ENCODE measurements around the gene DDRGK1.
A peak's percentile ranks its signal among the peaks of the same experiment; 100 is the strongest.

The DDRGK1 gene

GRCh38 chr20:3168079-3168828, 36.2 kb downstream of the DDRGK1 start:
- WGBS = 6% methylated on average over 37 of the region's 39 CpGs
- Histone ChIP-seq H3K27me3 (ENCODE audit: insufficient read depth, low read length) (peaks cover 26% of the 10 kb centered on the region), H3K4me1 (ENCODE audit: insufficient read depth, low read length) (peaks cover 18% of the 10 kb centered on the region), H3K36me3 (ENCODE audit: insufficient read depth, low read length) (0 out of 2 replicates have a peak, but pooled peaks cover 3% of the 10 kb centered on the region), H3K27ac (ENCODE audit: low read depth, low read length) (peak overlapping the region; percentile 45), H3K4me3 (ENCODE audit: low read length) (peak overlapping the region; percentile 48), H3K9ac (ENCODE audit: low read depth, low read length) (peak overlapping the region; percentile 64), H3K9me3 (ENCODE audit: insufficient read depth, low read depth, low read length) (no peaks in the 10 kb centered on the region)

DNA sequence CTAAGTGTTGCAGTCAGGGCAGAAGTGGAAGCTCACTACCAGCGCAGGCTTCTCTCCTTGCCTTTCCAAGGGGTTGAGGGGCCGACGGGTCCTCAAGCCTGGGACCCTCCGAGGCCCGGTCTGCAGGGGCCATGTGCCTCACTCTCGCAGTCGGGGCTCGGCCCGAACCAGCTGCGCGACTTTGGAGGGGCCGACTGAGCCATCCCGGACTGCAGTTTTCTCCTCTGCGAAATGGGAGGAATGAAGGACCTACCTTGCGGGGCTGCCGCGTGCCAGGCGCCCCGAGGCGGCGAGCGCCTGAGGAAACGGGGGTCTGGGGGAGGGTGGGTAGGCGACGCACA, 36.8 kb downstream of the DDRGK1 start:
- WGBS = 39% methylated on average over 25 of the region's 25 CpGs
- H3K27me3 ChIP-seq (ENCODE audit: insufficient read depth, low read length) = peaks cover 26% of the 10 kb centered on the region
- H3K4me1 ChIP-seq (ENCODE audit: insufficient read depth, low read length) = peaks cover 17% of the 10 kb centered on the region
- no peak overlapping the region for H3K27ac ChIP-seq (ENCODE audit: low read depth, low read length)
- H3K4me3 ChIP-seq (ENCODE audit: low read length) = peak overlapping the region; percentile 48
- H3K9ac ChIP-seq (ENCODE audit: low read depth, low read length) = peak overlapping the region; percentile 64
- no peaks in the 10 kb centered on the region for H3K9me3 ChIP-seq (ENCODE audit: insufficient read depth, low read depth, low read length)
- H3K36me3 ChIP-seq (ENCODE audit: insufficient read depth, low read length) = 0 out of 2 replicates have a peak, but pooled peaks cover 3% of the 10 kb centered on the region

GRCh38 chr20:3166913-3167342, 37.6 kb downstream of the DDRGK1 start:
- 95% methylated on average over 16 of the region's 16 CpGs for WGBS
- H3K27me3 ChIP-seq (ENCODE audit: insufficient read depth, low read length) = peaks cover 20% of the 10 kb centered on the region
- H3K9me3 ChIP-seq (ENCODE audit: insufficient read depth, low read depth, low read length) = no peaks in the 10 kb centered on the region
- 0 out of 2 replicates have a peak, but pooled peaks cover 3% of the 10 kb centered on the region for H3K36me3 ChIP-seq (ENCODE audit: insufficient read depth, low read length)
- H3K4me1 ChIP-seq (ENCODE audit: insufficient read depth, low read length) = peaks cover 9% of the 10 kb centered on the region
- no peak overlapping the region for H3K27ac ChIP-seq (ENCODE audit: low read depth, low read length)
- no peak overlapping the region for H3K4me3 ChIP-seq (ENCODE audit: low read length)
- no peak overlapping the region for H3K9ac ChIP-seq (ENCODE audit: low read depth, low read length)

DNA sequence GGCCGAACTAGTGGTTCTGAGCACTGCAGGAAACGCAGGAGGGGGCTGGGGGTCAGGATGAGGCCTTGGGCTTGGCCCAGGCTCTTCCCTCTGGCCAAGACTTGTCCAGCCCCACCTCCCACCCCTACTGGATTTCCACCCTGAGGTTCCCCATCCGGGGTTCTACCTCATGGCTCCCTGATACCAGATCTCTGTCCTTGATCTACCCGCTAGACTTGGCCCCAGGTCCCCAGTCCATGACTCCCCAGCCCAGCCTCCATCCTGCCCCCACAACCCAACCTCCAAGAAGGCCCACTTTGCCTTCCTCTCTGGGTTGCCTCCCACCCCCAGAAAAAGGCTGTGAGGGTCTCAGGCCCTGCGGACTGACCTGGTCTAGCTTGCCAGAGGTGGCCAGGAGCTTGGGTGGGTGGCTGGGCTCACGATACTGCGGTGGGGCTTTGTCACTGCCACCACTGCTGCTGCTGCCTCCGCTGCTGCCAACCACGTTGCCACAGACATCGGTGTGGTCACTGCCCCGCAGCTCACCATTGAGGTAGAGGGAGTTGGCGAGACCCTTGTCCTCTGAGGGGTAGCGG, 38.1 kb downstream of the DDRGK1 start:
- 0 out of 2 replicates have a peak, but pooled peaks cover 3% of the 10 kb centered on the region for H3K36me3 ChIP-seq (ENCODE audit: insufficient read depth, low read length)

GRCh38 chr20:3165473-3166337, 38.8 kb downstream of the DDRGK1 start:
- Histone ChIP-seq H3K27me3 (ENCODE audit: insufficient read depth, low read length) (peaks cover 17% of the 10 kb centered on the region), H3K9ac (ENCODE audit: low read depth, low read length) (no peak overlapping the region), H3K36me3 (ENCODE audit: insufficient read depth, low read length) (0 out of 2 replicates have a peak, but pooled peaks cover 3% of the 10 kb centered on the region), H3K4me3 (ENCODE audit: low read length) (no peak overlapping the region), H3K4me1 (ENCODE audit: insufficient read depth, low read length) (peaks cover 5% of the 10 kb centered on the region), H3K27ac (ENCODE audit: low read depth, low read length) (no peak overlapping the region), H3K9me3 (ENCODE audit: insufficient read depth, low read depth, low read length) (no peaks in the 10 kb centered on the region)
- 94% methylated on average over 45 of the region's 45 CpGs for WGBS

More for the DNA sequence above, 38.1 kb downstream of the DDRGK1 start:
- peaks cover 17% of the 10 kb centered on the region for H3K27me3 ChIP-seq (ENCODE audit: insufficient read depth, low read length)
- 95% methylated on average over 13 of the region's 13 CpGs for WGBS
- no peak overlapping the region for H3K27ac ChIP-seq (ENCODE audit: low read depth, low read length)
- H3K4me1 ChIP-seq (ENCODE audit: insufficient read depth, low read length) = peaks cover 5% of the 10 kb centered on the region
- H3K9me3 ChIP-seq (ENCODE audit: insufficient read depth, low read depth, low read length) = no peaks in the 10 kb centered on the region
- no peak overlapping the region for H3K4me3 ChIP-seq (ENCODE audit: low read length)
- no peak overlapping the region for H3K9ac ChIP-seq (ENCODE audit: low read depth, low read length)

GRCh38 chr20:3164763-3165410, 39.6 kb downstream of the DDRGK1 start:
- Histone ChIP-seq H3K4me1 (ENCODE audit: insufficient read depth, low read length) (peaks cover 5% of the 10 kb centered on the region), H3K9ac (ENCODE audit: low read depth, low read length) (no peak overlapping the region), H3K9me3 (ENCODE audit: insufficient read depth, low read depth, low read length) (no peaks in the 10 kb centered on the region), H3K36me3 (ENCODE audit: insufficient read depth, low read length) (0 out of 2 replicates have a peak, but pooled peaks cover 3% of the 10 kb centered on the region), H3K27me3 (ENCODE audit: insufficient read depth, low read length) (peaks cover 17% of the 10 kb centered on the region), H3K4me3 (ENCODE audit: low read length) (no peak overlapping the region), H3K27ac (ENCODE audit: low read depth, low read length) (no peak overlapping the region)
- WGBS = 95% methylated on average over 41 of the region's 41 CpGs

DNA sequence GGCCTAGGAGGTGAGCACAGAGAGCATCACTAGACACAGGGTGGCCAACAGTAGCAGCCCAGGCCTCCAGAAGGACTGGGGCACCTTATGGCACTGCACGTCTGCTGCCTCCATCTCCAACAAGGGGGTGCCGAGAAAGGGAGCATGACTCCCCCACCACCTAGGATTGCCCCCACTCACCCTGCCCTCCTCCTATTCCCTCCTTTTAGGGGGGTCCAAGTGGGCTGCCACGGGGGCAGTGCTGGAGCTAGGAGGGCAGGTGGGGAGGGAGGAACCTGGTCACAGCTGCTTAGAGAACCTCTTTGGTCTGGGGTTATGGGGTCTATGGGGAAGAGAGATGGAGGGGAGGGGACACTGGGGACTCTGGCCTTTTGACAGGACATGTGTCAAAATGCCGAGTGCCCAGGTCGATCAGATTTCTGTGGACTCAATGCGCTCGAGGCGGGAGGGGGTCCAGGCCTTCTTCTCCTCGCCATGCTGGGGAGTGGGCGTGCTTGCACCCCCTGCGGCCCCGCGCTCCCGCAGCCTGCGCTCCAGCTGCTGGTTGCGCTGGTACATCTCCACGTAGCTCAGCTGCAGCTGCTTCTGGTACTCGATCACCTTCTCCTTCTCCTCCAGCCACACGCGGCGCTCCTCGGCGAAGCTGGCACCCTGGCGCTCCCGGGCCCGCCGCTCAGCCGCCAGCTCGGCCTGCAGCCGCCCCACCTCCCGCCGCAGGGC, 40.3 kb downstream of the DDRGK1 start:
- no peaks in the 10 kb centered on the region for H3K9me3 ChIP-seq (ENCODE audit: insufficient read depth, low read depth, low read length)
- no peak overlapping the region for H3K27ac ChIP-seq (ENCODE audit: low read depth, low read length)
- 0 out of 2 replicates have a peak, but pooled peaks cover 3% of the 10 kb centered on the region for H3K36me3 ChIP-seq (ENCODE audit: insufficient read depth, low read length)
- H3K4me1 ChIP-seq (ENCODE audit: insufficient read depth, low read length) = peaks cover 5% of the 10 kb centered on the region
- H3K4me3 ChIP-seq (ENCODE audit: low read length) = no peak overlapping the region
- no peak overlapping the region for H3K9ac ChIP-seq (ENCODE audit: low read depth, low read length)
- peaks cover 17% of the 10 kb centered on the region for H3K27me3 ChIP-seq (ENCODE audit: insufficient read depth, low read length)
- WGBS = 93% methylated on average over 32 of the region's 32 CpGs

GRCh38 chr20:3163099-3164042, 41.1 kb downstream of the DDRGK1 start:
- H3K4me1 ChIP-seq (ENCODE audit: insufficient read depth, low read length) = no peaks in the 10 kb centered on the region; the same call in 1 of the 2 replicates
- H3K9ac ChIP-seq (ENCODE audit: low read depth, low read length) = no peak overlapping the region
- no peak overlapping the region for H3K4me3 ChIP-seq (ENCODE audit: low read length)
- H3K36me3 ChIP-seq (ENCODE audit: insufficient read depth, low read length) = 0 out of 2 replicates have a peak, but pooled peaks cover 3% of the 10 kb centered on the region
- 91% methylated on average over 13 of the region's 14 CpGs for WGBS
- H3K9me3 ChIP-seq (ENCODE audit: insufficient read depth, low read depth, low read length) = no peaks in the 10 kb centered on the region
- peaks cover 10% of the 10 kb centered on the region for H3K27me3 ChIP-seq (ENCODE audit: insufficient read depth, low read length)
- no peak overlapping the region for H3K27ac ChIP-seq (ENCODE audit: low read depth, low read length)

DNA sequence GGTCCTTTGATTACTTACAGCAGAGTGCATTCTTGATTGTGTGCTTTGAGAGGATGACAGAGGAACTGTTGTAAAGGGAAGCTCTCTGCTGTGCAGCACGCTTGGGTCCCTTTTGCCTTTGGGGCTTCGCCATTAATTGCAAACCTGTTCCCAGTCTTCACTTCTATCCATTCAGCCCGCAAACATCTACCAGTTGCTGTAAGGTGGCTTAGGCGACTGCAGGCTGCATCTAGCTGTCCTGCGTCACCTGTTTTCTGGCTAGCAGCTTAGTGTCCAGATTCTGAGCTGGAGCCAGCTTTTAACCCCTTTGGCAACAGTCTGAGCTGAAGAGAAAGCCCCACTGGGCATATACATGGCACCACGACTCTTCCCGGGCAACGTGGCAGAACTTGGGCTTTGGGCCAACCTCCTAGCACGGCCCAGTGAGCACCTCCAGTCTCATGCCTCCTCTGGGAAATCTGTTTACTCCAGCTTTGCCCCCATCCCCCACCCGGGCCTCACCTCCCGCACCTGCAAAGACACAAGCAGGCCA, 42.3 kb downstream of the DDRGK1 start:
- Histone ChIP-seq H3K27ac (ENCODE audit: low read depth, low read length) (no peak overlapping the region), H3K36me3 (ENCODE audit: insufficient read depth, low read length) (0 out of 2 replicates have a peak, but pooled peaks cover 3% of the 10 kb centered on the region), H3K4me3 (ENCODE audit: low read length) (no peak overlapping the region), H3K9ac (ENCODE audit: low read depth, low read length) (no peak overlapping the region), H3K4me1 (ENCODE audit: insufficient read depth, low read length) (peaks cover 2% of the 10 kb centered on the region; the same call in 1 of the 2 replicates), H3K9me3 (ENCODE audit: insufficient read depth, low read depth, low read length) (no peaks in the 10 kb centered on the region), H3K27me3 (ENCODE audit: insufficient read depth, low read length) (no peaks in the 10 kb centered on the region; the same call in 1 of the 2 replicates)
- 84% methylated on average over 11 of the region's 11 CpGs for WGBS

Data from HUES64 (cell line).